MCF 10A (cell line): Measurements from ENCODE around the gene BCL2L1. TPM values are rescaled to one million over a fixed set of nuclear protein-coding genes. Genes with fewer than 3 reads are reported as not detected.
A peak's percentile ranks its signal among the peaks of the same experiment; 100 is the strongest.

Experiments used
- BruUV-seq: library from RNA; stranded (reverse); fragments of 400-500 nt; replicated peaks from 2 replicates; lab custom pipeline; 2021; lab: Mats Ljungman, UMichigan
- CTCF ChIA-PET: fragments of 300-600 bp; sonication (Branson Sonifier 250); formaldehyde crosslinking; extraction: SDS; loops from one replicate; lab custom pipeline; 2021; ENCODE audit warnings: antibody characterized with exemption, inconsistent platforms; lab: Yijun Ruan, JAX
- POLR2A ChIA-PET: fragments of 300-600, 350-650 bp; sonication (Branson Sonifier 250); formaldehyde crosslinking; extraction: SDS; loops from one replicate; lab custom pipeline; 2020; ENCODE audit warnings: antibody characterized with exemption, inconsistent platforms; lab: Yijun Ruan, JAX
- DNase-seq: peaks from one replicate; pipeline ENCODE4 v3.0.0-alpha.2; 2018; ENCODE audit not compliant: unreplicated experiment
- H3K27ac Mint-ChIP-seq: one replicate; pipeline ENCODE4 v1.8.0; 2022; ENCODE audit warnings: mild to moderate bottlenecking, low read depth, mixed read lengths; ENCODE audit not compliant: unreplicated experiment
- H3K27me3 Mint-ChIP-seq: one replicate; pipeline ENCODE4 v1.8.0; 2022; ENCODE audit warnings: mixed read lengths; ENCODE audit not compliant: insufficient read depth, unreplicated experiment
- H3K36me3 Mint-ChIP-seq: one replicate; pipeline ENCODE4 v1.8.0; 2022; ENCODE audit warnings: mild to moderate bottlenecking, moderate library complexity, mixed read lengths; ENCODE audit not compliant: insufficient read depth, unreplicated experiment
- H3K4me1 Mint-ChIP-seq: one replicate; pipeline ENCODE4 v1.8.0; 2022; ENCODE audit warnings: mixed read lengths; ENCODE audit not compliant: insufficient read depth, unreplicated experiment
- H3K4me3 Mint-ChIP-seq: one replicate; pipeline ENCODE4 v1.8.0; 2022; ENCODE audit warnings: mild to moderate bottlenecking, moderate library complexity, mixed read lengths; ENCODE audit not compliant: unreplicated experiment
- H3K9me3 Mint-ChIP-seq: one replicate; pipeline ENCODE4 v1.8.0; 2022; ENCODE audit warnings: mixed read lengths; ENCODE audit not compliant: unreplicated experiment
- CTCF ChIP-seq: fragments of 200-600 bp; IDR thresholded peaks from one replicate; pipeline ENCODE4 v1.8.0; 2022; ENCODE audit warnings: antibody characterized with exemption, mild to moderate bottlenecking; ENCODE audit not compliant: unreplicated experiment
- intact Hi-C: fragments of 100-400 bp; cut with micrococcal nuclease; formaldehyde crosslinking; loops from 2 replicates; pipeline ENCODE4 v1.14.1; 2022
- total RNA-seq: library from RNA; stranded (reverse); gene quantifications from 2 replicates; pipeline ENCODE4 v1.2.3, GENCODE V29; 2022

The BCL2L1 gene
- total RNA-seq, 1 experiment from 2014 or later: 156 TPM

GRCh38 chr20:31706607-31707257, 15.9 kb downstream of the BCL2L1 start:
- Mint-ChIP-seq H3K27ac (peak overlapping the region; percentile 92), H3K36me3 (peaks cover 63% of the 10 kb centered on the region), H3K4me3 (no peak overlapping the region), H3K27me3 (no peaks in the 10 kb centered on the region), H3K9me3 (no peaks in the 10 kb centered on the region), H3K4me1 (peaks cover 60% of the 10 kb centered on the region)
- POLR2A ChIA-PET: interaction anchor here (0.5 to 11.4 kb wide), 9 partner anchors 12 to 101 kb away, joined by 3 to 491 read pairs (median 9); partner anchors contain the start of genes BCL2L1, ID1 and TPX2
- CTCF ChIA-PET: interaction anchor here (0.6 to 21.5 kb wide), 10 partner anchors 13 to 153 kb away, joined by 3 to 429 read pairs (median 3); partner anchors contain the start of gene BCL2L1
- TF ChIP-seq CTCF: no peak
- DNase-seq: peak; percentile 54
- intact Hi-C loops: no loop called here
- no TSS peak for BruUV-seq

DNA sequence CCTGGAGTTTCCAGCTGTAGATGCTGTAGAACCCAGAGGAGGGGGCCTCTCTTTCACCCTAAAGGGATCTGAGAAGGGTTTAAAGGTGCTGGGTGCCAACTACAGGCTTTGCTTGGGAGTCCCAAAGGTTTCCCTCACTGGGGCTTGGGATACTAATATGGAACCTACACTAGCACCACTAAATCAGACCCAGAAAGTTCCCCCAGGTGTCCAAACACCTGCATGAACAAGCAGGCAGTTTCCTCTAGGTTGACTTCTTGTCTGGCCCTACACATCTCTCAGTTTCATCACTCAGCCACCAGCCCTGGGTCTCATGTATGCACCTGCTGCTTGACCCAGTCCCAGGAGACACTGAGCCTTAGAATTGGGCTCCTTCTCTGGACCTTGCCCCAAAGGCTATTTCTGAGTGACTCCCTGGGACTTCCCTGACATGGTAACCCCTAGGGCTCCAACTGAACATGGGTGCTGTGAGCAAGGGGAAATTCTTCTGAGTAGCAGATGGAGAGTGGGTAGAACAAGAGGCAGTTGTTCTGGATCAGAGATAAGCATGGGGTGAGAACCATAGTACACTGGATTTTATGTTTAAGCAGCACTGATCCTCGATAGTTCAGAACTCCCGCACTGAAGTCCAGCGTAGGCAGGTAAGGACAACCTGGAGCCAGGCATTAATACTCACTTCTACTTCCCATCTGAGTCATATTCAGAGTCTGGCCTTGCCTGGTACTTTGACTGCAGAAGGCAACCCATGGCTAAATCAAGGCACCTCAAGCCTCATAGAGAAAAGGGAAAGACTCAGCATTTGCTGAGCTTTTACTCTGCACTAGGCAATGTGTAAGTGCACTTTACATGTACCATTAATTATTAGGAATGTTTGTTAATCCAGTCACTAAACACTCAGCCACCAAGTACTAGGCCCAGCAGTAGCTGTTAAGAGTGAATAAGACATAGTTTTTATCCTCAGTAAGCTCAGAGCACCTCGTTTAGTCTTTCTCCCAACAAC, 16.8 kb downstream of the BCL2L1 start:
- no peak overlapping the region for H3K4me3 Mint-ChIP-seq
- no peaks in the 10 kb centered on the region for H3K27me3 Mint-ChIP-seq
- peaks cover 58% of the 10 kb centered on the region for H3K4me1 Mint-ChIP-seq
- CTCF ChIA-PET: interaction anchor here (0.6 to 21.5 kb wide), 12 partner anchors 8 to 152 kb away, joined by 3 to 429 read pairs (median 3); partner anchors contain the start of gene BCL2L1
- no TSS peak for BruUV-seq
- peak overlapping the region; percentile 92 for H3K27ac Mint-ChIP-seq
- POLR2A ChIA-PET: interaction anchor here (0.5 to 11.4 kb wide), 12 partner anchors 12 to 100 kb away, joined by 3 to 491 read pairs (median 10); partner anchors contain the start of genes BCL2L1, ID1 and TPX2
- no peak for TF ChIP-seq CTCF
- intact Hi-C loops: no loop called here
- peaks cover 69% of the 10 kb centered on the region for H3K36me3 Mint-ChIP-seq
- H3K9me3 Mint-ChIP-seq: no peaks in the 10 kb centered on the region
- DNase-seq: no peak

- TF ChIP-seq CTCF: no peak
- CTCF ChIA-PET: interaction anchor here (0.5 to 21.5 kb wide), 12 partner anchors 8 to 147 kb away, joined by 3 to 429 read pairs (median 3); partner anchors contain the start of gene BCL2L1
- BruUV-seq: no TSS peak
- DNase-seq: no peak
- no peaks in the 10 kb centered on the region for H3K9me3 Mint-ChIP-seq
- peak overlapping the region; percentile 7 for H3K4me3 Mint-ChIP-seq
- H3K27me3 Mint-ChIP-seq: no peaks in the 10 kb centered on the region
- POLR2A ChIA-PET: interaction anchor here (0.8 to 11.4 kb wide), 15 partner anchors 11 to 100 kb away, joined by 3 to 491 read pairs (median 6); partner anchors contain the start of genes BCL2L1, ID1 and TPX2
- peak overlapping the region; percentile 92 for H3K27ac Mint-ChIP-seq
- peaks cover 68% of the 10 kb centered on the region for H3K36me3 Mint-ChIP-seq
- peaks cover 57% of the 10 kb centered on the region for H3K4me1 Mint-ChIP-seq
- intact Hi-C loops: no loop called here
Measured at GRCh38 chr20:31705191-31705590, 17.5 kb downstream of the BCL2L1 start.
